BLaER1 (cell line): Measurements from ENCODE around the gene FXYD6.
"Not testable (repeated sequence)": the region's sequence is repeated elsewhere in the genome, so short reads cannot be mapped to it uniquely, and the experiment has no call there.

Experiments used
- H3K27ac ChIP-seq: shearing (Covaris generic); formaldehyde crosslinking; 2 replicates; pipeline ENCODE4 v1.8.1; 2022
- H3K27me3 ChIP-seq: shearing (Covaris generic); formaldehyde crosslinking; 2 replicates; pipeline ENCODE4 v1.8.1; 2022
- H3K36me3 ChIP-seq: shearing (Covaris generic); formaldehyde crosslinking; 2 replicates; pipeline ENCODE4 v1.8.1; 2022
- H3K4me1 ChIP-seq: shearing (Covaris generic); formaldehyde crosslinking; 2 replicates; pipeline ENCODE4 v1.8.1; 2022
- H3K4me2 ChIP-seq: shearing (Covaris generic); formaldehyde crosslinking; 2 replicates; pipeline ENCODE4 v1.8.1; 2022
- H3K4me3 ChIP-seq: shearing (Covaris generic); formaldehyde crosslinking; 2 replicates; pipeline ENCODE4 v1.8.1; 2022
- H3K9ac ChIP-seq: shearing (Covaris generic); formaldehyde crosslinking; 2 replicates; pipeline ENCODE4 v1.8.1; 2022
- H3K9me3 ChIP-seq: shearing (Covaris generic); formaldehyde crosslinking; 2 replicates; pipeline ENCODE4 v1.8.1; 2022
- H4K20me1 ChIP-seq: shearing (Covaris generic); formaldehyde crosslinking; 2 replicates; pipeline ENCODE4 v1.8.1; 2022
- Cebpa-rat ChIP-seq: shearing (Covaris generic); IDR thresholded peaks from 2 replicates; pipeline ENCODE4 v1.8.1; 2022

The FXYD6 gene

GRCh38 chr11:117819096-117820040 is 57.1 kb downstream of the FXYD6 start:
- Histone ChIP-seq H3K4me1 (peaks cover 97% of the 10 kb centered on the region), H3K27ac (peak overlapping the region; percentile 45; the same call in 1 of the 2 replicates)

GRCh38 chr11:117818041-117818873 is 58.2 kb downstream of the FXYD6 start:
- H3K27ac ChIP-seq, result no peak overlapping the region
- peak overlapping the region; percentile 83 for H3K4me2 ChIP-seq
- H3K9ac ChIP-seq, result no peak overlapping the region

More at GRCh38 chr11:117819096-117820040, 57.1 kb downstream of the FXYD6 start:
- peak overlapping the region; percentile 78 for H3K4me2 ChIP-seq
- H3K9ac ChIP-seq, result 0 out of 2 replicates have a peak overlapping the region, but pooled peaks have one; percentile 11
- H3K27me3 ChIP-seq, result no peaks in the 10 kb centered on the region
- no peaks in the 10 kb centered on the region for H3K9me3 ChIP-seq
- no peaks in the 10 kb centered on the region for H4K20me1 ChIP-seq
- no peak overlapping the region for H3K4me3 ChIP-seq
- TF ChIP-seq Cebpa-rat, result no peak
- no peaks in the 10 kb centered on the region for H3K36me3 ChIP-seq

GRCh38 chr11:117817368-117818040 is 59.0 kb downstream of the FXYD6 start:
- Histone ChIP-seq H4K20me1 (no peaks in the 10 kb centered on the region), H3K27me3 (no peaks in the 10 kb centered on the region), H3K36me3 (no peaks in the 10 kb centered on the region), H3K9ac (peak overlapping the region; percentile 43; the same call in 1 of the 2 replicates), H3K9me3 (no peaks in the 10 kb centered on the region), H3K4me3 (no peak overlapping the region), H3K4me1 (peaks cover 85% of the 10 kb centered on the region), H3K4me2 (peak overlapping the region; percentile 83), H3K27ac (0 out of 2 replicates have a peak overlapping the region, but pooled peaks have one; percentile 63)
- TF ChIP-seq Cebpa-rat, result no peak

More at GRCh38 chr11:117818041-117818873, 58.2 kb downstream of the FXYD6 start:
- no peaks in the 10 kb centered on the region for H3K9me3 ChIP-seq
- H3K4me3 ChIP-seq, result no peak overlapping the region
- TF ChIP-seq Cebpa-rat, result no peak
- no peaks in the 10 kb centered on the region for H4K20me1 ChIP-seq
- H3K36me3 ChIP-seq, result no peaks in the 10 kb centered on the region
- H3K27me3 ChIP-seq, result no peaks in the 10 kb centered on the region
- H3K4me1 ChIP-seq, result peaks cover 92% of the 10 kb centered on the region

- TF ChIP-seq Cebpa-rat, result no peak
- Histone ChIP-seq H3K9ac (peak overlapping the region; percentile 43; the same call in 1 of the 2 replicates), H3K9me3 (no peaks in the 10 kb centered on the region), H3K4me2 (peak overlapping the region; percentile 83), H3K27me3 (no peaks in the 10 kb centered on the region), H3K27ac (peak overlapping the region; percentile 63), H3K4me1 (peaks cover 79% of the 10 kb centered on the region), H3K4me3 (no peak overlapping the region), H4K20me1 (no peaks in the 10 kb centered on the region), H3K36me3 (no peaks in the 10 kb centered on the region)
Measured at GRCh38 chr11:117816846-117817367, 59.6 kb downstream of the FXYD6 start.

- Histone ChIP-seq H3K4me3 (no peak overlapping the region), H3K9ac (peak overlapping the region; percentile 61), H4K20me1 (no peaks in the 10 kb centered on the region)
Measured at GRCh38 chr11:117816151-117816741, 60.2 kb downstream of the FXYD6 start.

GRCh38 chr11:117815262-117815803 is 61.1 kb downstream of the FXYD6 start:
- H3K4me1 ChIP-seq, result peaks cover 66% of the 10 kb centered on the region
- H4K20me1 ChIP-seq, result no peaks in the 10 kb centered on the region
- H3K9ac ChIP-seq, result peak overlapping the region; percentile 61; the same call in 1 of the 2 replicates
- TF ChIP-seq Cebpa-rat, result no peak
- H3K27me3 ChIP-seq, result no peaks in the 10 kb centered on the region
- H3K36me3 ChIP-seq, result no peaks in the 10 kb centered on the region
- H3K27ac ChIP-seq, result peak overlapping the region; percentile 63
- H3K4me3 ChIP-seq, result peak overlapping the region; percentile 34; the same call in 1 of the 2 replicates
- no peaks in the 10 kb centered on the region for H3K9me3 ChIP-seq
- H3K4me2 ChIP-seq, result peak overlapping the region; percentile 83

More at GRCh38 chr11:117816151-117816741, 60.2 kb downstream of the FXYD6 start:
- peak overlapping the region; percentile 63 for H3K27ac ChIP-seq
- no peaks in the 10 kb centered on the region for H3K9me3 ChIP-seq
- no peaks in the 10 kb centered on the region for H3K36me3 ChIP-seq
- no peaks in the 10 kb centered on the region for H3K27me3 ChIP-seq
- H3K4me2 ChIP-seq, result peak overlapping the region; percentile 83
- peaks cover 72% of the 10 kb centered on the region for H3K4me1 ChIP-seq
- TF ChIP-seq Cebpa-rat, result no peak

GRCh38 chr11:117814766-117815261 is 61.6 kb downstream of the FXYD6 start:
- Histone ChIP-seq H3K36me3 (no peaks in the 10 kb centered on the region), H3K9ac (peak overlapping the region; percentile 61; the same call in 1 of the 2 replicates), H3K4me1 (peaks cover 61% of the 10 kb centered on the region), H4K20me1 (no peaks in the 10 kb centered on the region), H3K27ac (peak overlapping the region; percentile 63; the same call in 1 of the 2 replicates), H3K9me3 (no peaks in the 10 kb centered on the region), H3K4me3 (peak overlapping the region; percentile 34; the same call in 1 of the 2 replicates), H3K27me3 (no peaks in the 10 kb centered on the region), H3K4me2 (peak overlapping the region; percentile 83)
- TF ChIP-seq Cebpa-rat, result no peak

GRCh38 chr11:117814204-117814765 is 62.2 kb downstream of the FXYD6 start:
- Histone ChIP-seq H3K27ac (0 out of 2 replicates have a peak overlapping the region, but pooled peaks have one; percentile 63), H4K20me1 (no peaks in the 10 kb centered on the region), H3K9me3 (no peaks in the 10 kb centered on the region), H3K36me3 (no peaks in the 10 kb centered on the region), H3K4me1 (peaks cover 59% of the 10 kb centered on the region), H3K4me3 (peak overlapping the region; percentile 34; the same call in 1 of the 2 replicates), H3K9ac (peak overlapping the region; percentile 61; the same call in 1 of the 2 replicates), H3K27me3 (no peaks in the 10 kb centered on the region), H3K4me2 (peak overlapping the region; percentile 83)
- TF ChIP-seq Cebpa-rat, result no peak

- H3K4me3 ChIP-seq, H3K36me3 ChIP-seq, H3K9ac ChIP-seq, H3K4me2 ChIP-seq, H3K27ac ChIP-seq, H3K27me3 ChIP-seq, H4K20me1 ChIP-seq, H3K9me3 ChIP-seq: not testable (repeated sequence)
- peaks cover 22% of the 10 kb centered on the region for H3K4me1 ChIP-seq
Measured at GRCh38 chr11:117810056-117810451, 66.4 kb downstream of the FXYD6 start.
